ENCODE measurements around the gene SET. TPM values are rescaled to one million over a fixed set of nuclear protein-coding genes. Genes with fewer than 3 reads are reported as not detected.

SET gene
- total and polyA plus RNA-seq, 2 of the 8 experiments (the other 6 are each of a cell fraction or from before 2014, with no cell fraction given), result 466 to 1,345 TPM

DNA sequence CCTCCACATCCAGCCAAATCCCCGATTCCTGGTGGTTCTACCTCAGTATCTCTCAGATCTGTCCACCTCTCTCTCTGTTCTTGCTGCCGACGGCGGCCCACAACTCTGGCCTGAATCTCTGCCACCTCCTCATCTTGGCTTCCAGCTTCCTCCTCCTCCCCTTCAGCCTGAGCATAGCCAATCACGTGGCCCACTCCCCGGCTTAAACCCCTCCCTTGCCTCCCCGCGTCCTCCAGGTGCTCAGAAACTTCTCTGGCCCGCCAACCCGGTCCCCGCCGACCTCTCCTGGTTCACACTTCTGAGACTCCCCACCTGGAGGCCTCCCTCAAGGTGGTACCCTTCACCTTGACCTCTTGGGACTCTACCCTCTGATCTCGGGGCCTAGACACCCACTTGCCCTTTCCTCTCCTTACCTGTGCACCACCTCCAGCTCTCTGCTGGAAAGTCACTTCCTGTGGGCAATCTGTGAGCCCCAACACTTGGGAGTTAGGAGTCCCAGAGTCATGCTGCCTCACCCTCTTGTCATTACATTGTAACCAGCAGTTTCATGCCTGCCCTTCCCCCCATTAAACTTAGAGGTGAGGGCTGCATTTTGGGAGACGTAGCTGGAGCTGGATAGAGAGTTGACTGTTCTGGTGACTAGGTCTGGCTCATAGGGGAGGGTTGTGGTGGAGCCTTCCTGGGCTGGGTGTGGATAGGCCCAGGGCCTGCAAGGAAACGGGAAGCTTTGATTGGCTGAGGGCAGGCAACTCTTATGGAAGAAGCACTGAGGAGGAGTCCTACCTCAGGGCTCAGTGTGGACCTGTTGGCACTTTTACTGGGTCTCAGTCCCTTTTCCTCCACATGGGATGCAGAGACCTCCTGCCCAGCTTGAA lies 4.5 kb upstream of the SET start (continued):
- TF ChIP-seq, protein P1, sequence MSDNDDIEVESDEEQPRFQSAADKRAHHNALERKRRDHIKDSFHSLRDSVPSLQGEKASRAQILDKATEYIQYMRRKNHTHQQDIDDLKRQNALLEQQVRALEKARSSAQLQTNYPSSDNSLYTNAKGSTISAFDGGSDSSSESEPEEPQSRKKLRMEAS (IDR thresholded peaks at IDR 0.05), result peak; percentile 77
- TF ChIP-seq CBX8 (IDR thresholded peaks at IDR 0.05; ENCODE audit: borderline replicate concordance, low read depth, low read length) (no peak), RAD21 (IDR thresholded peaks at IDR 0.05 in 1 of 2, conservative IDR thresholded peaks at IDR 0.05 in 1 of 2; ENCODE audit: low read depth in 2 of 2, low read length in 2 of 2) (no peak), SIRT6 (IDR thresholded peaks at IDR 0.05; ENCODE audit: low read length) (no peak), BCL11A (IDR thresholded peaks at IDR 0.05; ENCODE audit: low read depth in 2 of 2, low read length in 2 of 2) (no peak), TCF12 (IDR thresholded peaks at IDR 0.05; ENCODE audit: low read depth, low read length) (no peak), NANOG (IDR thresholded peaks at IDR 0.05; ENCODE audit: insufficient read depth, low read depth, low read length, poor library complexity, severe bottlenecking) (no peak), PHF8 (conservative IDR thresholded peaks at IDR 0.05; ENCODE audit: low read depth, low read length) (peak; percentile 28; the same call in 1 of the 2 replicates), KDM5A (IDR thresholded peaks at IDR 0.05; ENCODE audit: low read length) (no peak), GTF2F1 (IDR thresholded peaks at IDR 0.05; ENCODE audit: borderline replicate concordance, low read depth, low read length) (no peak), CTBP2 (IDR thresholded peaks at IDR 0.05; ENCODE audit: borderline replicate concordance, insufficient read depth, insufficient read length, low read length) (no peak), POLR2A (IDR thresholded peaks at IDR 0.05; ENCODE audit: control extremely low read depth in 1 of 2, low read depth in 2 of 2, low read length in 2 of 2) (peak in 1 of 2 experiments; percentile 11), YY1 (IDR thresholded peaks at IDR 0.05; ENCODE audit: low read depth, low read length) (0 out of 2 replicates have a peak, but pooled peaks have one; percentile 10)

Measured in H1 (cell line).